Loucy (cell line): Measurements from ENCODE around the gene AHCYL1.

Experiments used
- H2AFZ ChIP-seq: fragments of 200-600 bp; sonication (generic); 2 replicates; pipeline ENCODE4 v1.6.0; 2016; ENCODE audit warnings: antibody characterized with exemption, mild to moderate bottlenecking, low read length, moderate library complexity
- H3F3A ChIP-seq: fragments of 200-600 bp; 2 replicates; pipeline ENCODE4 v1.6.0; 2016; ENCODE audit warnings: antibody characterized with exemption, low read depth, mild to moderate bottlenecking
- H3K27me3 ChIP-seq: fragments of 200-600 bp; sonication (generic); 2 replicates; pipeline ENCODE4 v1.6.1; 2014; ENCODE audit warnings: low read length, mild to moderate bottlenecking; ENCODE audit not compliant: insufficient read depth, poor library complexity, severe bottlenecking
- H3K36me3 ChIP-seq: fragments of 200-600 bp; sonication (generic); 2 replicates; pipeline ENCODE4 v1.6.1; 2016; ENCODE audit warnings: low read length; ENCODE audit not compliant: insufficient read depth
- H3K4me1 ChIP-seq: fragments of 200-600 bp; sonication (generic); 2 replicates; pipeline ENCODE4 v1.5.1; 2014; ENCODE audit warnings: low read length, mild to moderate bottlenecking; ENCODE audit not compliant: insufficient read depth, poor library complexity, severe bottlenecking
- H3K4me2 ChIP-seq: fragments of 200-600 bp; sonication (generic); 2 replicates; pipeline ENCODE4 v1.6.0; 2014; ENCODE audit warnings: antibody characterized with exemption, low read length, low read depth, mild to moderate bottlenecking; ENCODE audit not compliant: poor library complexity, severe bottlenecking
- H3K4me3 ChIP-seq: fragments of 200-600 bp; sonication (generic); 2 replicates; pipeline ENCODE4 v1.5.1; 2014; ENCODE audit warnings: low read length, mild to moderate bottlenecking, mixed read lengths; ENCODE audit not compliant: poor library complexity, severe bottlenecking
- H3K79me2 ChIP-seq: fragments of 200-600 bp; sonication (generic); 2 replicates; pipeline ENCODE4 v1.6.1; 2014; ENCODE audit warnings: low read length; ENCODE audit not compliant: insufficient read depth
- H3K9ac ChIP-seq: fragments of 200-600 bp; sonication (generic); 2 replicates; pipeline ENCODE4 v1.6.0; 2014; ENCODE audit warnings: mild to moderate bottlenecking, low read depth, low read length, moderate library complexity; ENCODE audit not compliant: poor library complexity, severe bottlenecking
- H3K9me2 ChIP-seq: fragments of 200-600 bp; sonication (generic); replicated peaks from 2 replicates; pipeline ENCODE4 v1.6.1; 2016; ENCODE audit warnings: low read depth, low read length, mixed read lengths
- H3K9me3 ChIP-seq: fragments of 200-600 bp; sonication (generic); 2 replicates; pipeline ENCODE4 v1.6.1; 2014; ENCODE audit warnings: mild to moderate bottlenecking, antibody characterized with exemption, low read length, low read depth; ENCODE audit not compliant: insufficient read depth
- H4K20me1 ChIP-seq: fragments of 200-600 bp; sonication (generic); 2 replicates; pipeline ENCODE4 v1.6.0; 2014; ENCODE audit warnings: antibody characterized with exemption, low read length, mild to moderate bottlenecking; ENCODE audit not compliant: insufficient read depth, poor library complexity, severe bottlenecking
- CTCF ChIP-seq: fragments of 200-600 bp; sonication (generic); conservative IDR thresholded peaks from 2 replicates; pipeline ENCODE4 v1.5.1; 2014; ENCODE audit warnings: mild to moderate bottlenecking, antibody characterized with exemption, low read length
- EZH2phosphoT487 ChIP-seq: fragments of 200-600 bp; IDR thresholded peaks from 2 replicates; pipeline ENCODE4 v1.6.1; 2018; ENCODE audit warnings: antibody characterized with exemption, mild to moderate bottlenecking, moderate library complexity, borderline replicate concordance

Gene AHCYL1

GRCh38 chr1:109993885-109994284, 9.3 kb downstream of the AHCYL1 start:
- Histone ChIP-seq H3K36me3 (peaks cover 3% of the 10 kb centered on the region; the same call in 1 of the 2 replicates), H3K9ac (no peak overlapping the region), H2AFZ (no peak overlapping the region), H3K9me3 (no peaks in the 10 kb centered on the region), H3K4me1 (peaks cover 26% of the 10 kb centered on the region), H3K4me2 (no peak overlapping the region), H4K20me1 (peaks cover 27% of the 10 kb centered on the region), H3K9me2 (no peaks in the 10 kb centered on the region), H3K79me2 (peaks cover 56% of the 10 kb centered on the region), H3F3A (no peaks in the 10 kb centered on the region), H3K27me3 (no peaks in the 10 kb centered on the region), H3K4me3 (no peak overlapping the region)
- no peak for TF ChIP-seq EZH2phosphoT487
- no peak for TF ChIP-seq CTCF

- Histone ChIP-seq H3K79me2 (peaks cover 50% of the 10 kb centered on the region), H3K4me3 (no peak overlapping the region), H3K27me3 (no peaks in the 10 kb centered on the region), H3K9me3 (no peaks in the 10 kb centered on the region), H3F3A (no peaks in the 10 kb centered on the region), H3K9ac (no peak overlapping the region), H3K4me1 (peaks cover 21% of the 10 kb centered on the region), H3K36me3 (peaks cover 3% of the 10 kb centered on the region; the same call in 1 of the 2 replicates), H2AFZ (no peak overlapping the region), H3K9me2 (no peaks in the 10 kb centered on the region), H4K20me1 (peaks cover 21% of the 10 kb centered on the region), H3K4me2 (no peak overlapping the region)
- TF ChIP-seq EZH2phosphoT487, result no peak
- no peak for TF ChIP-seq CTCF
Measured at GRCh38 chr1:109994654-109995053, 10.1 kb downstream of the AHCYL1 start.

- Histone ChIP-seq H3K27me3 (no peaks in the 10 kb centered on the region), H3K9me3 (no peaks in the 10 kb centered on the region), H3K9me2 (no peaks in the 10 kb centered on the region), H3K9ac (no peak overlapping the region), H3K36me3 (peaks cover 3% of the 10 kb centered on the region; the same call in 1 of the 2 replicates), H3K79me2 (peaks cover 41% of the 10 kb centered on the region), H3K4me3 (no peak overlapping the region), H3F3A (no peaks in the 10 kb centered on the region), H2AFZ (no peak overlapping the region), H4K20me1 (peaks cover 14% of the 10 kb centered on the region), H3K4me1 (peaks cover 13% of the 10 kb centered on the region), H3K4me2 (no peak overlapping the region)
- TF ChIP-seq CTCF (no peak), EZH2phosphoT487 (no peak)
Measured at GRCh38 chr1:109995536-109995935, 11.0 kb downstream of the AHCYL1 start.
